ENCODE data around the gene IL16.

GRCh38 chr15:81279621-81280485, 83.2 kb downstream of the IL16 start:
- TF ChIP-seq EZH2 (IDR thresholded peaks at IDR 0.05) (no peak), POLR2AphosphoS5 (IDR thresholded peaks at IDR 0.05; ENCODE audit: borderline replicate concordance, low read depth, low read length) (no peak), FOXP2 (optimal IDR thresholded peaks at IDR 0.05; ENCODE audit: control extremely low read depth, extremely low read length, insufficient read depth) (no peak)

All from SK-N-MC (cell line).